SK-N-SH treated with all-trans-retinoic acid at 6 μM for 48 hours (cell line): ENCODE data around the gene EXOC4.
"Not testable (repeated sequence)": the region's sequence is repeated elsewhere in the genome, so short reads cannot be mapped to it uniquely, and the experiment has no call there.

ENCODE experiments used
- ARNTL ChIP-seq: fragments of 450-650 bp; formaldehyde crosslinking; IDR thresholded peaks from 2 replicates; pipeline ENCODE4 v1.5.0; 2020; ENCODE audit warnings: low read depth, mild to moderate bottlenecking, moderate library complexity, borderline replicate concordance
- CSDC2 ChIP-seq: fragments of 250-450 bp; sonication (Bioruptor Pico); IDR thresholded peaks from 2 replicates; pipeline ENCODE4 v1.5.0; 2020; ENCODE audit warnings: mild to moderate bottlenecking, moderate library complexity
- GLIS3 ChIP-seq: fragments of 250-450 bp; sonication (Bioruptor Pico); IDR thresholded peaks from 2 replicates; pipeline ENCODE4 v1.5.0; 2020; ENCODE audit warnings: mild to moderate bottlenecking, moderate library complexity
- OSR1 ChIP-seq: fragments of 250-450 bp; sonication (Bioruptor Pico); IDR thresholded peaks from 2 replicates; pipeline ENCODE4 v1.8.0; 2022; ENCODE audit warnings: moderate library complexity, mild to moderate bottlenecking, inconsistent platforms
- PATZ1 ChIP-seq: fragments of 250-450 bp; sonication (Bioruptor Pico); IDR thresholded peaks from 2 replicates; pipeline ENCODE4 v1.8.0; 2020; ENCODE audit warnings: mild to moderate bottlenecking, moderate library complexity, borderline replicate concordance
- PPARA ChIP-seq: fragments of 250-450 bp; sonication (Bioruptor Pico); IDR thresholded peaks from 2 replicates; pipeline ENCODE4 v1.5.0; 2020; ENCODE audit warnings: mild to moderate bottlenecking, borderline replicate concordance

- TF ChIP-seq OSR1; GLIS3; ARNTL (CRISPR knock-in tag); PPARA (CRISPR knock-in tag); PATZ1 (CRISPR knock-in tag); CSDC2: not testable (repeated sequence)
Observed at GRCh38 chr7:133994100-133994499, 741.2 kb downstream of the EXOC4 start.
